ENCODE results near the gene IL1B. TPM values are rescaled to one million over a fixed set of nuclear protein-coding genes. Genes with fewer than 3 reads are reported as not detected.

The IL1B gene
- total RNA-seq, 2 donors from 2014 or later, result 4.2 to 7.3 TPM

- ATAC-seq, result no peak
- DNase-seq, result no peak
- intact Hi-C loops (cut with DNase I, micrococcal nuclease), result no loop called here
Measured at GRCh38 chr2:112831946-112832840, 4.4 kb downstream of the IL1B start.

GRCh38 chr2:112831513-112831845 lies 5.1 kb downstream of the IL1B start:
- intact Hi-C loops (cut with DNase I, micrococcal nuclease), result no loop called here
- DNase-seq (no peak), ATAC-seq (no peak)

DNA sequence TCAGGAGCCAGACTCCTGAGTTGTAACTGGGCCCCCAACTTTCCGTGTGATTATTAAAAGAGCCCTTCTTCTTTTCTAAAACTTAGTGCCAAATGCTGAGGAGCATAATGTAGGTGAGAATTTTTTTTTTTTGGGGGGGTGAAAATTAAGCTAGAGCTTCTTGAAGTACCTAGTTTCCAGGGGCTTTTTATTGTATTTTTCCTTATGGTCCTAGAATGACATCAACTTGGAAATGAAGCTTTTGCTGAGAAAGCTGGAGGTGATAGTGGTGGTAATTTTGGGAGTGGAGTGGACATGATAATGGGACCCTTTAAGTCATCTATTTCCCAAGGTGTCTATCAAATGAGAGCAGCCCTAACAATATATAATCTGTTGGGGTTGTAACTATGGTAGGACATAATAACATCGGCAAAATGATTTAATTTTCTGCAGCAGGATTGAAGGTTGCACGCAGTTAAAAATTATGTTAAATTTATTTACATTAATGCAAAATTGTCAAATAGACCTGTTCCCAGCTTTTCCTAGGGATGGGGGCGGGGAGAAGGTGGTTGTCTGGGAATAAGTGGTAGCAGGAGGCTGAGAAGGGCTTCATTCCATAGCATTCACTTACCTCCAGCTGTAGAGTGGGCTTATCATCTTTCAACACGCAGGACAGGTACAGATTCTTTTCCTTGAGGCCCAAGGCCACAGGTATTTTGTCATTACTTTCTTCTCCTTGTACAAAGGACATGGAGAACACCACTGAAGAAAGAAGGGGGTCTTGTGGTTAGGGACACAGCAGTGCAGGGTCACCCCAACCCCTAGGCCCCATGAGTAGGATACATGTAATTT lies 5.7 kb downstream of the IL1B start:
- no peak for ATAC-seq
- DNase-seq, result no peak
- intact Hi-C loops (cut with DNase I, micrococcal nuclease), result no loop called here

DNA sequence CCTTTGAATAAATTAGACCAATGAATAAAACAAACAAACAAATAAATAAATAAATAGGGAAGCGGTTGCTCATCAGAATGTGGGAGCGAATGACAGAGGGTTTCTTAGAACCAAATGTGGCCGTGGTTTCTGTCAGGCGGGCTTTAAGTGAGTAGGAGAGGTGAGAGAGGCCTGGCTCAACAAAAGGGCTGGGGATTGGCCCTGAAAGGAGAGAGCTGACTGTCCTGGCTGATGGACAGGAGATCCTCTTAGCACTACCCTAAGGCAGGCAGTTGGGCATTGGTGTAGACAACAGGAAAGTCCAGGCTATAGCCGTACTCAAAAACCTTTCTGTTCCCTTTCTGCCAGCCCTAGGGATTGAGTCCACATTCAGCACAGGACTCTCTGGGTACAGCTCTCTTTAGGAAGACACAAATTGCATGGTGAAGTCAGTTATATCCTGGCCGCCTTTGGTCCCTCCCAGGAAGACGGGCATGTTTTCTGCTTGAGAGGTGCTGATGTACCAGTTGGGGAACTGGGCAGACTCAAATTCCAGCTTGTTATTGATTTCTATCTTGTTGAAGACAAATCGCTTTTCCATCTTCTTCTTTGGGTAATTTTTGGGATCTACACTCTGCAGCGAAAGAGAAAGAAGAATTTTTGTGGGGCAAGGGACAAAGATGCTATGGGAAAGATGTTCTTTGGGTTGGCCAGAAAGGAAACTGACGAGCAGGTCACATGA lies 6.5 kb downstream of the IL1B start:
- no peak for DNase-seq
- intact Hi-C loops (cut with DNase I, micrococcal nuclease), result no loop called here
- ATAC-seq, result no peak

GRCh38 chr2:112829101-112829960 lies 7.2 kb downstream of the IL1B start:
- ATAC-seq (no peak), DNase-seq (no peak)
- intact Hi-C loops (cut with DNase I, micrococcal nuclease), result no loop called here

GRCh38 chr2:112828251-112828691 lies 8.3 kb downstream of the IL1B start:
- no peak for ATAC-seq
- no peak for DNase-seq
- intact Hi-C loops (cut with DNase I, micrococcal nuclease), result no loop called here

DNA sequence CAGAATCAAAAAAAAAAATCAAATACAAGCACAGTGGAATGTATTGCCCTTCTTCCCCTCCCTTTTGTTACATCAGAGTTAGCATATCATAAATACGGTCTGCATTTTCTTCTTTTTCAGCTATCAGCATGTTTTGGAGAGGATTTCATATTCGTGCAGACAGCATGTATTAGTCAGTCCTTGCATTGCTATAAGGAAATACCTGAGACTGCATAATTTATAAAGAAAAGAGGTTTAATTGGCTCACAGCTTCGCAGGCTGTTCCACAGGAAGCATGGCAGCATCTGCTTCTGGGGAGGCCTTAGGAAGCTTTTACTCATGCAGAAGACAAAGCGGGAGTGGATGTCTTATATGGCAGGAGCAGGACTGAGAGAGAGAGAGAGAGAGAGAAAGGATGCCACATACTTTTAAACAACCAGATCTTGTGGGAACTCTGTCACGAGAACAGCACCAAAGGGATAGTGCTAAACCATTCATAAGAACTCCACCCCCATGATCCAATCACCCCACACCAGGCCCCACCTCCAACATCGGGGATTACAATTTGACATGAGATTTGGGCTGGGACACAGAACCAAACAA lies 8.9 kb downstream of the IL1B start:
- intact Hi-C loops (cut with DNase I, micrococcal nuclease), result no loop called here
- DNase-seq (no peak), ATAC-seq (no peak)

DNA sequence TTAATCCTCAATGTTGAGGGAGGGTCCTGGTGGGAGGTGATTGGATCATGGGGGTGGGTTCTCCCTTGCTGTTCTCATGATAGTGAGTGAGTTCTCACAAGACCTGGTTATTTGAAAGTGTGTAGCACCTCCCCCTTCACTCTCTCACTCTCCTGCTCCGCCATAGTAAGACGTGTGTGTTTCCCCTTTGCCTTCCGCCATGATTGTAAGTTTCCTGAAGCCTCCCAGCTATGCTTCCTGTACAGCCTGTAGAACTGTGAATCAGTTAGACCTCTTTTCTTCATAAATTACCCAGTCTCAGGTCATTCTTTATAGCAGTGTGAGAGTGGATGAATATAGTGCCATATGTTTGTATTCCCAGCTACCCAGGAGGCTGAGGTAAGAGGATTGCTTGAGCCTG lies 9.6 kb downstream of the IL1B start:
- intact Hi-C loops (cut with DNase I, micrococcal nuclease), result no loop called here
- ATAC-seq, result no peak
- no peak for DNase-seq

- DNase-seq, result no peak
- intact Hi-C loops (cut with DNase I, micrococcal nuclease), result no loop called here
- no peak for ATAC-seq
Measured at GRCh38 chr2:112825706-112826105, 10.9 kb downstream of the IL1B start.

DNA sequence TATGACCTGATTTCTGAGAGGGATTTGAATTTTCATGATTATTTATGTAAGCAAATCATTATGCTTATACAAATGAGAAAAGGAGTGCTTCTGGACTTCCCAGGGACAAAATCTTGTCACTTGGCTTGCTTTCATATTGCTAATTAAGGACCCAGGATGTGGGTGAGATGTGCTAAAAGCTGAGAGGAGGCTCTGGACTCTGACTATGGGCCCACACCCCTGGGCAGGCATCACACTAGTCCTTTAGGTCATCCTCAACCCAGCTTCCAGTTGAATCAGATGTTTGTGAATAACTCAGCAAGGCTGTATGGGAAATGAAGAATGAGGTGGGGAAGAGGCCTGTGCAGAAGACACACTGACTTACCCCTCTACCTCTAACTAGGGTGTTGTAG lies 11.9 kb downstream of the IL1B start:
- intact Hi-C loops (cut with DNase I, micrococcal nuclease), result no loop called here
- ATAC-seq (no peak), DNase-seq (no peak)

GRCh38 chr2:112821682-112822081 lies 14.9 kb downstream of the IL1B start:
- intact Hi-C loops (cut with DNase I, micrococcal nuclease), result no loop called here
- DNase-seq, result no peak
- peak; percentile 29 for ATAC-seq

GRCh38 chr2:112821142-112821541 lies 15.4 kb downstream of the IL1B start:
- ATAC-seq (no peak), DNase-seq (no peak)
- intact Hi-C loops (cut with DNase I, micrococcal nuclease), result no loop called here

- DNase-seq (no peak), ATAC-seq (no peak)
- intact Hi-C loops (cut with DNase I, micrococcal nuclease), result no loop called here
Measured at GRCh38 chr2:112820343-112820742, 16.2 kb downstream of the IL1B start.

DNA sequence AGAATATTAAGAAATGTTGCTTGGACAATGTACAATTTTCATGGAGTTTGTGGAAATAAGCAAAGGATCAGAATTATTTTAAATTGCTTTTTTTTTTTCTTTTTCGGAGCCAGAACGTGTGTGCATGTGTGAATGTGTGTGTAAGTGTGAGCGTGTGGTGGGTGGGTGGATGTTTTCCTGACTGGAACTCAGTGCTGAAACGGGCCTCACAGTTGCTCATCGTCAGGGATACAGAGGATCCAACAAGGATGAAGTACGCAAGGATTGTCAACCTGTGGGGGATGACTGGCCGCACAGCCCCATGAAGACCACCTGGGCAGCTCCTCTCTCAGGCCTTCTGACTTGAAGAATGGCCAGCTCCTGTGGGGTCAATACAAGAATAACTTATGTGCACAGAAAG lies 17.5 kb downstream of the IL1B start:
- ATAC-seq (no peak), DNase-seq (no peak)
- intact Hi-C loops (cut with DNase I, micrococcal nuclease), result no loop called here

DNA sequence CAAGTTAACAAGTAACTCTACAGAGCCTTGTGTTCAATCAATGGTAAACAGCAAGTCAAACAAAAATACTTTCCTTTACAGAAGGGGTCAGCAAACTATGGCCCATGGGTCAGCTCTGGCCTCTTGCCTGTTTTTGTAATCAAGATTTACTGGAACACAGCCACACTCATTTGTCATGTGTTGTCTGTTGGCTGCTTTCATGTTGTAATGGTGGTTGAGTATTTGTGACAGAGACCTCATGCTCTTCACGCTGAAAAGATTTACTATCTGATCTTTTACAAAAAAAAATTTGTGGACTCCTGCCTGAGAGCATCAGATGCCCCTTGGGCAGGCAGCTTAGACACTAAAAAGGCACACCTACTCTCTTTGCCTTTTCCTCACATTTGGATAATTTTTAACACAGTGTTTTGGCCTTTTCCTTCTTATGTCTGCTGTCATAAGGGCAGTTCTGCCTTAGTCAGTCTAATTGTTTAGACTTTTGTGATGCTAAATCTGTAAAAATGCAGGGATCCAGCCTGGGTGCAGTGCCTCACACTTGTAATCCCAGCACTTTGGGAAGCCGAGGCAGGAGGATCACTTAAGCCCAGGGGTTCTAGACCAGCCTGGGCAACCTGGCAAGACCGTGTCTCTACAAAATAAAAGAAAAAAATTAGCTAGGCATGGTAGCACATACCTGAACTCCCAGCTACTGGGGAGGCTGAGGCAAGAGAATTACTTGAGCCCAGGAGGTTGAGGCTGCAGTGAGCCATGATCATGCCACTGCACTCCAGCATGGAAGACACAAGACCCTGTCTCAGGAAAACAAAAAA lies 18.3 kb downstream of the IL1B start:
- no peak for DNase-seq
- intact Hi-C loops (cut with DNase I, micrococcal nuclease), result no loop called here
- ATAC-seq, result no peak

DNA sequence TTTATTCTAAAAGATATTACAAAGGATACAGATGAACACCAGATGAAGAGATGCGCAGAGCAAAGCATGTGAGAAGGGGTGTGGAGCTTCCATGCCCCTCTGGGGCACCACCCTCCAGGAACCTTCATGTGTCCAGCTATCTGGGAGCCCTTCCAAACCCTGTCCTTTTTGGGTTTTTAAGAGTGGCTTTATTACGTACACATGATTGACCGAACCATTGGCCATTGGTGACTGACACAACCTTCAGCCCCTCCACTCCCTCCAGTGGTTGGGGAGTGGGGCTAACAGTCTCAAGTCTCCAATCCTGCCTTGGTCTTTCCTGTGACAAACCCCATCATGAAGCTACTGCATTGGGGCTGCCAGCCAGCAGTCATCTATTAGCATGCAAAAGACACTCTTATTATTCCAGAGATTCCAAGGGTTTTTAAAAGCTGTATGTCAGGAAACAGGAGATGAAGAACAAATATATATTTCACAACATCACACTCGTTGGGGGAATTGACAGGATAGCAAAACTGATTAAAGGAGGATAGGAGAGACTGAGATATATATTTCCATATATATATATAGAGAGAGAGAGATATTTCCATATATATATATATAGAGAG lies 19.4 kb downstream of the IL1B start:
- ATAC-seq (no peak), DNase-seq (no peak)
- intact Hi-C loops (cut with DNase I, micrococcal nuclease), result no loop called here

DNA sequence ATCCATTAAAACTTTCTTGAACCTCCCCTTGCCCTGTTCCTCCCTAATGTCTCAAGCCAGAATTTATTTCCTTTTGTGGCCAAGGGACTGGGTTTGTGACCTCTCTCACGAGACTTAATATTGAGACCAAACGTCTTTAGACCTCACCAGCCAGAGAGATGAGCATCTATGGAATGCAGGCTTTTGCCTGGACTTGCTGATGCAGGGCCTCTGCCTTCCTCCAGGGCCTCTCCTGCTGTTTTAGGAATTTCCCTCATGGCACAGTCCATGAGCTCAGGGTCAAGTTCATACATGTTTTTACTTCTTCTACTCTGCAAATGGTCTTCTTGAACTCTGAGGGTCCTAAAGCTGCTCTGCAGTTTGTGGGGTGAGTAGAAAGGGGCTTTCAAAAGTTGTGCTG lies 22.3 kb downstream of the IL1B start:
- intact Hi-C loops (cut with DNase I, micrococcal nuclease), result no loop called here
- DNase-seq (no peak), ATAC-seq (no peak)
